ENCODE data around the gene FAM180B. TPM values are rescaled to one million over a fixed set of nuclear protein-coding genes. Genes with fewer than 3 reads are reported as not detected.

FAM180B gene
- total and polyA plus RNA-seq, 2 of the 13 experiments (the other 11 are each of a cell fraction or from before 2014, with no cell fraction given) = 0.40 to 1.0 TPM

DNA sequence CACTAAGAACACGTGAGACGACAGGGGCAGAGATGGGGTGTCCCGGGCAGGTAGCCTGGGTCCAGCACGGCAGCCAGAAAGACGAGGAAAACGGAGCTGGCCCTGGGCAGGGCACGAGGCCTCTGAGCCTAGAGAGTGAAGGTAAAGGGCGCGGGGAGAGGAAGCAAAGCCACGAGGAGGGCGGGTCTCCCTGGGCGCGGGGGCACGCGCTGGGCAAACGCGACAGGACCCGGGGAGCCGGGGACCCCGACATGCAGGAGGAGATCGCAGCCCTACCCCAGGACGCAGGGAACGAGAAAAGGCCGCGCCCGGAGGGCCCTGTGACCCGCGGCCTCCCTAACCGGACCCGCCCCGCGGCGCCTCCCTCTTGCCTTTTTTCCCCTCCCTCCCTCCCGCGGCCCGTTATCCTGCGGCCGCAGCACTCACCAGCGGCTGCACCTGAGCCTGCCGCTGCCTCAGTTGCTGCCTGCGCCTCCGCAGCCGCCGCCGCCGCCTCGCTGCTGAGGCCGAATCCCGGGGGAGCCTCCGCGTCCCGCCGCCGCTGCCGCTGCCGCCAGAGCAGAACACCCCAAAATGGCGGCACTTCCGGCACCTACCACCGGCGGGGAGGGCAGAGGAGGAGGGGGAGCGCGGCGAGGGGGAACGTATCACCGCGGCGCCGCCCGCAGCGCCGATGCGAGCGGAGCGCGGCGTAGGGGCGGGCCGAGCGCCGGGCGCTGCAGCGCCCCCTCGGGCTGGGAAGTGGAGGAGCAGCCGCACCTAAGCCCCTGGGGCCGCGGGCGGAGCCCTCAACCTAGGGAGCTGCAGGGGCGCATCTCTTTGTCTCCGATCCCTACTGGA, 33.7 kb upstream of the FAM180B start, which contains the start of gene CELF1 (continued):
- TF ChIP-seq ARID5B (CRISPR knock-in tag; IDR thresholded peaks at IDR 0.05) (peak; percentile 13; the same call in 1 of the 2 replicates), ZNF180 (CRISPR knock-in tag; IDR thresholded peaks at IDR 0.05; ENCODE audit: borderline replicate concordance, low read depth) (no peak), NAIF1 (CRISPR knock-in tag; IDR thresholded peaks at IDR 0.05; ENCODE audit: borderline replicate concordance) (no peak; the same call in 1 of the 2 replicates), ZNF550 (CRISPR knock-in tag; IDR thresholded peaks at IDR 0.05; ENCODE audit: borderline replicate concordance) (0 out of 2 replicates have a peak, but pooled peaks have one; percentile 79), ZNF460 (CRISPR knock-in tag; IDR thresholded peaks at IDR 0.05; ENCODE audit: borderline replicate concordance) (0 out of 2 replicates have a peak, but pooled peaks have one; percentile 12), ATF7-NPFF (CRISPR knock-in tag; IDR thresholded peaks at IDR 0.05; ENCODE audit: low read depth) (peak; percentile 55), KLF16 (CRISPR knock-in tag; IDR thresholded peaks at IDR 0.05) (peak in 1 of 2 experiments; percentile 56; a peak in 2 of 4 replicates), RFX5 (IDR thresholded peaks at IDR 0.05; ENCODE audit: low read depth, low read length) (no peak), ZNF713 (CRISPR knock-in tag; IDR thresholded peaks at IDR 0.05) (0 out of 2 replicates have a peak, but pooled peaks have one; percentile 47), ZNF232 (CRISPR knock-in tag; IDR thresholded peaks at IDR 0.05; ENCODE audit: borderline replicate concordance) (no peak; the same call in 1 of the 2 replicates), NR2C2 (CRISPR knock-in tag; IDR thresholded peaks at IDR 0.05; ENCODE audit: borderline replicate concordance) (no peak; the same call in 1 of the 2 replicates)
- TF ChIP-seq, protein P1, sequence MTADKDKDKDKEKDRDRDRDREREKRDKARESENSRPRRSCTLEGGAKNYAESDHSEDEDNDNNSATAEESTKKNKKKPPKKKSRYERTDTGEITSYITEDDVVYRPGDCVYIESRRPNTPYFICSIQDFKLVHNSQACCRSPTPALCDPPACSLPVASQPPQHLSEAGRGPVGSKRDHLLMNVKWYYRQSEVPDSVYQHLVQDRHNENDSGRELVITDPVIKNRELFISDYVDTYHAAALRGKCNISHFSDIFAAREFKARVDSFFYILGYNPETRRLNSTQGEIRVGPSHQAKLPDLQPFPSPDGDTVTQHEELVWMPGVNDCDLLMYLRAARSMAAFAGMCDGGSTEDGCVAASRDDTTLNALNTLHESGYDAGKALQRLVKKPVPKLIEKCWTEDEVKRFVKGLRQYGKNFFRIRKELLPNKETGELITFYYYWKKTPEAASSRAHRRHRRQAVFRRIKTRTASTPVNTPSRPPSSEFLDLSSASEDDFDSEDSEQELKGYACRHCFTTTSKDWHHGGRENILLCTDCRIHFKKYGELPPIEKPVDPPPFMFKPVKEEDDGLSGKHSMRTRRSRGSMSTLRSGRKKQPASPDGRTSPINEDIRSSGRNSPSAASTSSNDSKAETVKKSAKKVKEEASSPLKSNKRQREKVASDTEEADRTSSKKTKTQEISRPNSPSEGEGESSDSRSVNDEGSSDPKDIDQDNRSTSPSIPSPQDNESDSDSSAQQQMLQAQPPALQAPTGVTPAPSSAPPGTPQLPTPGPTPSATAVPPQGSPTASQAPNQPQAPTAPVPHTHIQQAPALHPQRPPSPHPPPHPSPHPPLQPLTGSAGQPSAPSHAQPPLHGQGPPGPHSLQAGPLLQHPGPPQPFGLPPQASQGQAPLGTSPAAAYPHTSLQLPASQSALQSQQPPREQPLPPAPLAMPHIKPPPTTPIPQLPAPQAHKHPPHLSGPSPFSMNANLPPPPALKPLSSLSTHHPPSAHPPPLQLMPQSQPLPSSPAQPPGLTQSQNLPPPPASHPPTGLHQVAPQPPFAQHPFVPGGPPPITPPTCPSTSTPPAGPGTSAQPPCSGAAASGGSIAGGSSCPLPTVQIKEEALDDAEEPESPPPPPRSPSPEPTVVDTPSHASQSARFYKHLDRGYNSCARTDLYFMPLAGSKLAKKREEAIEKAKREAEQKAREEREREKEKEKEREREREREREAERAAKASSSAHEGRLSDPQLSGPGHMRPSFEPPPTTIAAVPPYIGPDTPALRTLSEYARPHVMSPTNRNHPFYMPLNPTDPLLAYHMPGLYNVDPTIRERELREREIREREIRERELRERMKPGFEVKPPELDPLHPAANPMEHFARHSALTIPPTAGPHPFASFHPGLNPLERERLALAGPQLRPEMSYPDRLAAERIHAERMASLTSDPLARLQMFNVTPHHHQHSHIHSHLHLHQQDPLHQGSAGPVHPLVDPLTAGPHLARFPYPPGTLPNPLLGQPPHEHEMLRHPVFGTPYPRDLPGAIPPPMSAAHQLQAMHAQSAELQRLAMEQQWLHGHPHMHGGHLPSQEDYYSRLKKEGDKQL (CRISPR knock-in tag; IDR thresholded peaks at IDR 0.05; ENCODE audit: low read depth) = no peak
- TF ChIP-seq, protein P2, sequence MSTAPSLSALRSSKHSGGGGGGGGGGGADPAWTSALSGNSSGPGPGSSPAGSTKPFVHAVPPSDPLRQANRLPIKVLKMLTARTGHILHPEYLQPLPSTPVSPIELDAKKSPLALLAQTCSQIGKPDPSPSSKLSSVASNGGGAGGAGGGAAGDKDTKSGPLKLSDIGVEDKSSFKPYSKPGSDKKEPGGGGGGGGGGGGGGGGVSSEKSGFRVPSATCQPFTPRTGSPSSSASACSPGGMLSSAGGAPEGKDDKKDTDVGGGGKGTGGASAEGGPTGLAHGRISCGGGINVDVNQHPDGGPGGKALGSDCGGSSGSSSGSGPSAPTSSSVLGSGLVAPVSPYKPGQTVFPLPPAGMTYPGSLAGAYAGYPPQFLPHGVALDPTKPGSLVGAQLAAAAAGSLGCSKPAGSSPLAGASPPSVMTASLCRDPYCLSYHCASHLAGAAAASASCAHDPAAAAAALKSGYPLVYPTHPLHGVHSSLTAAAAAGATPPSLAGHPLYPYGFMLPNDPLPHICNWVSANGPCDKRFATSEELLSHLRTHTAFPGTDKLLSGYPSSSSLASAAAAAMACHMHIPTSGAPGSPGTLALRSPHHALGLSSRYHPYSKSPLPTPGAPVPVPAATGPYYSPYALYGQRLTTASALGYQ (CRISPR knock-in tag; IDR thresholded peaks at IDR 0.05) = no peak
- TF ChIP-seq, protein P3, sequence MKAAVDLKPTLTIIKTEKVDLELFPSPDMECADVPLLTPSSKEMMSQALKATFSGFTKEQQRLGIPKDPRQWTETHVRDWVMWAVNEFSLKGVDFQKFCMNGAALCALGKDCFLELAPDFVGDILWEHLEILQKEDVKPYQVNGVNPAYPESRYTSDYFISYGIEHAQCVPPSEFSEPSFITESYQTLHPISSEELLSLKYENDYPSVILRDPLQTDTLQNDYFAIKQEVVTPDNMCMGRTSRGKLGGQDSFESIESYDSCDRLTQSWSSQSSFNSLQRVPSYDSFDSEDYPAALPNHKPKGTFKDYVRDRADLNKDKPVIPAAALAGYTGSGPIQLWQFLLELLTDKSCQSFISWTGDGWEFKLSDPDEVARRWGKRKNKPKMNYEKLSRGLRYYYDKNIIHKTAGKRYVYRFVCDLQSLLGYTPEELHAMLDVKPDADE (CRISPR knock-in tag; IDR thresholded peaks at IDR 0.05) = no peak
